ENCODE results near the gene CLDN7. TPM values are rescaled to one million over a fixed set of nuclear protein-coding genes. Genes with fewer than 3 reads are reported as not detected.

The CLDN7 gene
- total RNA-seq, 4 donors from 2014 or later, result 108 to 161 (median 144) TPM

GRCh38 chr17:7251661-7252175, 10.6 kb downstream of the CLDN7 start, which contains the start of gene CTDNEP1:
Gene CTDNEP1, minus strand, starts transcription at chr17:7251734. Its CDS starts 438 bp downstream, at chr17:7251296.
- Histone ChIP-seq H3K4me3 (replicated peaks in 1 of 3) (peak within 1 kb of the TSS; percentile 71 to 98 (median 86)), H3K27ac (peak within 1 kb of the TSS; percentile 98 to 100 (median 98)), H3K4me1 (peaks cover 20 to 32% of the 10 kb centered on the region in 2 donors), H3K9me3 (no peaks in the 10 kb centered on the region), H3K36me3 (peaks cover 13 to 17% of the 10 kb centered on the region in 2 donors), H3K27me3 (no peaks in the 10 kb centered on the region)
- 1 to 2% methylated on average over 29 to 34 of the region's 41 CpGs for WGBS, 2 donors
- intact Hi-C loops (cut with DNase I), result no loop called here
- DNase-seq, result peak; percentile 97 to 98
- no peak for TF ChIP-seq CTCF (IDR thresholded peaks at IDR 0.05)
- TF ChIP-seq POLR2A (IDR thresholded peaks at IDR 0.05), result peak; percentile 49 to 83

- Histone ChIP-seq H3K4me3 (replicated peaks in 1 of 3) (peak overlapping the region; percentile 71 to 98 (median 86)), H3K27me3 (no peaks in the 10 kb centered on the region), H3K36me3 (peaks cover 14 to 16% of the 10 kb centered on the region in 2 donors), H3K9me3 (no peaks in the 10 kb centered on the region), H3K27ac (peak overlapping the region; percentile 98 to 100 (median 98)), H3K4me1 (peaks cover 20 to 32% of the 10 kb centered on the region in 2 donors)
- intact Hi-C loops (cut with DNase I), result no loop called here
- TF ChIP-seq CTCF (IDR thresholded peaks at IDR 0.05) (no peak), POLR2A (IDR thresholded peaks at IDR 0.05) (no peak)
- DNase-seq, result no peak
- whole genome bisulfite sequencing, 2 donors, result 2 to 4% methylated on average over 15 to 16 of the region's 55 CpGs
Measured at GRCh38 chr17:7250695-7251627, 11.3 kb downstream of the CLDN7 start.

- H3K4me3 ChIP-seq (replicated peaks in 1 of 3), result peak overlapping the region in 1 of 3 donors; percentile 98
- intact Hi-C loops (cut with DNase I), result no loop called here
- H3K36me3 ChIP-seq, result peaks cover 15 to 16% of the 10 kb centered on the region in 2 donors
- no peaks in the 10 kb centered on the region for H3K27me3 ChIP-seq
- DNase-seq, result no peak
- no peak overlapping the region for H3K27ac ChIP-seq
- peaks cover 20 to 32% of the 10 kb centered on the region in 2 donors for H3K4me1 ChIP-seq
- 91 to 94% methylated on average over 7 of the region's 7 CpGs for WGBS, 2 donors
- no peak for TF ChIP-seq POLR2A (IDR thresholded peaks at IDR 0.05)
- no peak for TF ChIP-seq CTCF (IDR thresholded peaks at IDR 0.05)
- H3K9me3 ChIP-seq, result no peaks in the 10 kb centered on the region
Measured at GRCh38 chr17:7249830-7250229, 12.4 kb downstream of the CLDN7 start.

GRCh38 chr17:7249214-7249613, 13.1 kb downstream of the CLDN7 start:
- DNase-seq, result no peak
- intact Hi-C loops (cut with DNase I), result no loop called here
- TF ChIP-seq CTCF (IDR thresholded peaks at IDR 0.05), result no peak
- TF ChIP-seq POLR2A (IDR thresholded peaks at IDR 0.05), result no peak
- no peak overlapping the region for H3K27ac ChIP-seq
- H3K9me3 ChIP-seq, result no peaks in the 10 kb centered on the region
- 88 to 94% methylated on average over 6 of the region's 6 CpGs for WGBS, 2 donors
- H3K4me1 ChIP-seq, result peaks cover 20 to 32% of the 10 kb centered on the region in 2 donors
- H3K27me3 ChIP-seq, result no peaks in the 10 kb centered on the region
- H3K4me3 ChIP-seq (replicated peaks in 1 of 3), result no peak overlapping the region
- H3K36me3 ChIP-seq, result peaks cover 16% of the 10 kb centered on the region in 2 donors

GRCh38 chr17:7248796-7249195, 13.5 kb downstream of the CLDN7 start:
- DNase-seq, result no peak
- Histone ChIP-seq H3K27ac (no peak overlapping the region), H3K4me1 (peaks cover 20 to 33% of the 10 kb centered on the region in 2 donors), H3K27me3 (no peaks in the 10 kb centered on the region), H3K36me3 (peaks cover 14 to 16% of the 10 kb centered on the region in 2 donors), H3K9me3 (no peaks in the 10 kb centered on the region), H3K4me3 (replicated peaks in 1 of 3) (no peak overlapping the region)
- TF ChIP-seq POLR2A (IDR thresholded peaks at IDR 0.05) (no peak), CTCF (IDR thresholded peaks at IDR 0.05) (no peak)
- WGBS, 2 donors, result 80 to 85% methylated on average over 4 of the region's 4 CpGs
- intact Hi-C loops (cut with DNase I), result no loop called here

Measured in thyroid gland (tissue), 4 donors.